ENCODE results near the gene CAPS.

DNA sequence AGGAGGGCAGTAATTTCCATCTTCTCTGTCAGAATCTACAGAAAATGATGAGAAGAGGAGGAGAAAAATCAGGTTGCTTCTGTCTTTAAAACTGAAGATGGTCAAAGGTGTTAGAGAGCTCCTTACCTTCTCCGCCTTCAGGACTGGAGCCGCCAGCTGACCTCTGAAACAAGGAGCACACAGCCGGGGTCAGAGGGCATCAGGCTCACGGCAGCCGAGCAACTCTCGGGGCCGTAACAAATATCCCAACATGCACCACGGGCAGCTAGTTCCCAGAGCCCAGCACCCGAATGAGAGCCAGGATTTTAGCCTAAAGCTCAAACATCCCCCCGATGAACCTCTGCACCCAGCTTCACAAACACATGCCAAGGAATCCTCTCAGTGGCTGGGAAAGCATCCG lies 27.6 kb downstream of the CAPS start:
- TF ChIP-seq, protein P1, sequence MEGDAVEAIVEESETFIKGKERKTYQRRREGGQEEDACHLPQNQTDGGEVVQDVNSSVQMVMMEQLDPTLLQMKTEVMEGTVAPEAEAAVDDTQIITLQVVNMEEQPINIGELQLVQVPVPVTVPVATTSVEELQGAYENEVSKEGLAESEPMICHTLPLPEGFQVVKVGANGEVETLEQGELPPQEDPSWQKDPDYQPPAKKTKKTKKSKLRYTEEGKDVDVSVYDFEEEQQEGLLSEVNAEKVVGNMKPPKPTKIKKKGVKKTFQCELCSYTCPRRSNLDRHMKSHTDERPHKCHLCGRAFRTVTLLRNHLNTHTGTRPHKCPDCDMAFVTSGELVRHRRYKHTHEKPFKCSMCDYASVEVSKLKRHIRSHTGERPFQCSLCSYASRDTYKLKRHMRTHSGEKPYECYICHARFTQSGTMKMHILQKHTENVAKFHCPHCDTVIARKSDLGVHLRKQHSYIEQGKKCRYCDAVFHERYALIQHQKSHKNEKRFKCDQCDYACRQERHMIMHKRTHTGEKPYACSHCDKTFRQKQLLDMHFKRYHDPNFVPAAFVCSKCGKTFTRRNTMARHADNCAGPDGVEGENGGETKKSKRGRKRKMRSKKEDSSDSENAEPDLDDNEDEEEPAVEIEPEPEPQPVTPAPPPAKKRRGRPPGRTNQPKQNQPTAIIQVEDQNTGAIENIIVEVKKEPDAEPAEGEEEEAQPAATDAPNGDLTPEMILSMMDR (IDR thresholded peaks at IDR 0.05) = no peak
- no peak for TF ChIP-seq ZFX (IDR thresholded peaks at IDR 0.05; ENCODE audit: borderline replicate concordance)
